WTC11 (cell line): ENCODE data around the gene DRAXIN.
A peak's percentile ranks its signal among the peaks of the same experiment; 100 is the strongest.

Experiments
- CDX4 ChIP-seq: fragments of 250-450 bp; sonication (Bioruptor Pico); IDR thresholded peaks from 2 replicates; pipeline ENCODE4 v1.9.0; 2021; ENCODE audit warnings: moderate library complexity, mild to moderate bottlenecking, inconsistent platforms, borderline replicate concordance
- CTCF ChIP-seq: fragments of 200-600 bp; IDR thresholded peaks from 2 replicates; pipeline ENCODE4 v1.8.0; 2022; ENCODE audit warnings: antibody characterized with exemption
- ELF4 ChIP-seq: sonication (generic); formaldehyde crosslinking; IDR thresholded peaks from 2 replicates; pipeline ENCODE4 v1.8.1; 2022; ENCODE audit warnings: low read depth, mild to moderate bottlenecking, moderate library complexity, missing genetic modification reagents
- FOXK1 ChIP-seq: sonication (generic); formaldehyde crosslinking; IDR thresholded peaks from 2 replicates; pipeline ENCODE4 v1.8.0; 2022; ENCODE audit warnings: mild to moderate bottlenecking, moderate library complexity, missing genetic modification reagents
- MAX ChIP-seq: sonication (generic); formaldehyde crosslinking; IDR thresholded peaks from 2 replicates; pipeline ENCODE4 v1.8.0; 2022; ENCODE audit warnings: mild to moderate bottlenecking, missing genetic modification reagents
- MLX ChIP-seq: sonication (generic); formaldehyde crosslinking; IDR thresholded peaks from 2 replicates; pipeline ENCODE4 v1.8.1; 2023; ENCODE audit warnings: mild to moderate bottlenecking, missing genetic modification reagents, moderate library complexity
- NFATC4 ChIP-seq: fragments of 250-450 bp; sonication (Bioruptor Pico); IDR thresholded peaks from 2 replicates; pipeline ENCODE4 v1.9.0; 2021; ENCODE audit warnings: mild to moderate bottlenecking
- NR2C2 ChIP-seq: sonication (generic); formaldehyde crosslinking; IDR thresholded peaks from 2 replicates; pipeline ENCODE4 v1.8.0; 2022; ENCODE audit warnings: mild to moderate bottlenecking, missing genetic modification reagents
- PREB ChIP-seq: sonication (generic); formaldehyde crosslinking; IDR thresholded peaks from 2 replicates; pipeline ENCODE4 v1.8.1; 2022; ENCODE audit warnings: mild to moderate bottlenecking, missing genetic modification reagents, moderate library complexity, borderline replicate concordance
- STAT6 ChIP-seq: sonication (generic); formaldehyde crosslinking; conservative IDR thresholded peaks from 2 replicates; pipeline ENCODE4 v1.8.1; 2023; ENCODE audit warnings: mild to moderate bottlenecking, low read depth, missing genetic modification reagents, moderate library complexity
- USF1 ChIP-seq: sonication (generic); formaldehyde crosslinking; IDR thresholded peaks from 2 replicates; pipeline ENCODE4 v1.8.0; 2022; ENCODE audit warnings: mild to moderate bottlenecking, missing genetic modification reagents
- ZNF121 ChIP-seq: sonication (generic); formaldehyde crosslinking; IDR thresholded peaks from 2 replicates; pipeline ENCODE4 v1.8.0; 2023; ENCODE audit warnings: missing genetic modification reagents

- no peak for TF ChIP-seq NR2C2 (CRISPR knock-in tag)
- no peak for TF ChIP-seq CTCF
- TF ChIP-seq FOXK1 (CRISPR knock-in tag): no peak
- no peak for TF ChIP-seq PREB
- TF ChIP-seq MAX (CRISPR knock-in tag): no peak
- no peak for TF ChIP-seq MLX (CRISPR knock-in tag)
- no peak for TF ChIP-seq STAT6
- no peak for TF ChIP-seq ELF4 (CRISPR knock-in tag)
- TF ChIP-seq CDX4 (CRISPR knock-in tag): no peak
- no peak for TF ChIP-seq USF1 (CRISPR knock-in tag)
- TF ChIP-seq ZNF121 (CRISPR knock-in tag): peak; percentile 34; the same call in 1 of the 2 replicates
- no peak for TF ChIP-seq NFATC4 (CRISPR knock-in tag)
Measured at GRCh38 chr1:11769274-11769673, 77.8 kb downstream of the DRAXIN start.
